ENCODE data around the gene GNG4. TPM values are rescaled to one million over a fixed set of nuclear protein-coding genes. Genes with fewer than 3 reads are reported as not detected.

The GNG4 gene
- total RNA-seq, 1 donor from 2014 or later = 3.8 TPM

DNA sequence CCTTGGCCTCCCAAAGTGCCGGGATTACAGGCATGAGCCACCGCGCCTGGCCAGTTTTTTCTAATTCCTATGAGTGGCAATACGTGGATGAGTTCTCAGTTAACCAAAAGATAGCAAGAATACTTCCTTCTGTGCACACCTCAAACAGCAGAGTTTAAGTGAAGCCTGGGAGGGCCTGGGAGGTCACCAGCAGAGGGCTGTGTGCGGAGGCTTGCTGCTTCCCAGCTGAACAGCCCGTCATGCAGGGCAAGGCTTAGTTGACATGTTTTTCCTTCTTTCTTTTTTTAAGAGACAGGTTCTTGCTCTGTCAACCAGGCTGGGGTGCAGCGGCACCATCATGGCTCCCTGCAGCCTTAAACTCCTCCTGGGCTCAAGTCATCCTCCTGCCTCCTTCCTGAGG is 17.8 kb downstream of the GNG4 start:
- FAIRE-seq = no peak

DNA sequence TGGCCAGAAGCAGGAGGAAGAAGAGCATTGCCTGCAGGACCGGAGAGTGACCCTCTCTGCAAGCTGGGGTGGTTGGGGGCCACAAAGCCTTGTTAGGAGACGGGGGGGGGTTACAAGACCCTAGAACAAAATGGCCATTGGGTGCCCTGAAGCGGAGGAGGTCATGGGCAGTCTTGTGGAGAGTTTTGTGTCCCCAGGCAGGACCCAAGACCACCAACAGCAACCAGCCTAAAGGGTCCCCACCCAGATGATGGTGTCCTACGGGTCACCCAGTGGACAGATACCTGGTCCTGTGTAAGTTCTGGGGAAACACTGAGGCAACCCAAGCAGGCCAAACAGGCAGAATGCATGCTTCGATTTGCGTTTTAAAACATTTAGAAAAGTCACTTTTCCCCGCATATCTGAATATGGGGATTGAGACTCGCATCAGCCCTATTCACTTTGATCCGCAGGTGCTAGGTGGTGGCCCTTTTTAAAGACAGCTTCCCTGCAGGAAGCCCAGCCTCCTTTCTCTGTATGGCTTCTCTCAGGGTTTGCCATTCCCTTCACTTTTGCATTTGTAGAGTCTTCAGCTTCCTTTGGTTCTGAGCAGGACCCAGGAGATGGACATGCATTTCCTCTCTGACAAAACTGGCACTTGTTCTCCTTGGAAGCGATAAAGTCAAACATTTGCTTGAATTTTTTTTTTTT is 21.1 kb downstream of the GNG4 start:
- Histone ChIP-seq H3K9ac (ENCODE audit: low read length) (no peak overlapping the region), H2AFZ (ENCODE audit: low read depth, low read length) (no peak overlapping the region), H3K27me3 (ENCODE audit: insufficient read depth, low read length) (no peaks in the 10 kb centered on the region), H3K4me1 (ENCODE audit: insufficient read depth, low read length) (peaks cover 19% of the 10 kb centered on the region), H3K4me2 (ENCODE audit: low read length) (no peak overlapping the region), H3K4me3 (ENCODE audit: insufficient read depth, low read depth, low read length) (no peak overlapping the region), H3K36me3 (ENCODE audit: insufficient read depth, low read length) (no peaks in the 10 kb centered on the region), H3K27ac (ENCODE audit: low read depth, low read length) (no peak overlapping the region), H3K79me2 (ENCODE audit: insufficient read depth, low read length) (no peaks in the 10 kb centered on the region), H3K9me3 (ENCODE audit: insufficient read depth, low read depth, low read length) (no peaks in the 10 kb centered on the region), H4K20me1 (ENCODE audit: insufficient read depth, low read length) (no peaks in the 10 kb centered on the region)
- DNase-seq (ENCODE audit: low read depth) (no peak), FAIRE-seq (no peak)
- Mint-ChIP-seq H3K27me3 (ENCODE audit: low read depth, unreplicated experiment) (peaks cover 11% of the 10 kb centered on the region), H3K36me3 (ENCODE audit: low read depth, unreplicated experiment) (no peaks in the 10 kb centered on the region), H3K4me3 (ENCODE audit: unreplicated experiment) (no peak overlapping the region), H3K27ac (ENCODE audit: unreplicated experiment) (no peak overlapping the region), H3K4me1 (ENCODE audit: low read depth, unreplicated experiment) (peaks cover 19% of the 10 kb centered on the region), H3K9me3 (ENCODE audit: unreplicated experiment) (no peaks in the 10 kb centered on the region)
- no peak for TF ChIP-seq EZH2 (IDR thresholded peaks at IDR 0.05; ENCODE audit: insufficient read depth, low read length)
- TF ChIP-seq, protein P1, sequence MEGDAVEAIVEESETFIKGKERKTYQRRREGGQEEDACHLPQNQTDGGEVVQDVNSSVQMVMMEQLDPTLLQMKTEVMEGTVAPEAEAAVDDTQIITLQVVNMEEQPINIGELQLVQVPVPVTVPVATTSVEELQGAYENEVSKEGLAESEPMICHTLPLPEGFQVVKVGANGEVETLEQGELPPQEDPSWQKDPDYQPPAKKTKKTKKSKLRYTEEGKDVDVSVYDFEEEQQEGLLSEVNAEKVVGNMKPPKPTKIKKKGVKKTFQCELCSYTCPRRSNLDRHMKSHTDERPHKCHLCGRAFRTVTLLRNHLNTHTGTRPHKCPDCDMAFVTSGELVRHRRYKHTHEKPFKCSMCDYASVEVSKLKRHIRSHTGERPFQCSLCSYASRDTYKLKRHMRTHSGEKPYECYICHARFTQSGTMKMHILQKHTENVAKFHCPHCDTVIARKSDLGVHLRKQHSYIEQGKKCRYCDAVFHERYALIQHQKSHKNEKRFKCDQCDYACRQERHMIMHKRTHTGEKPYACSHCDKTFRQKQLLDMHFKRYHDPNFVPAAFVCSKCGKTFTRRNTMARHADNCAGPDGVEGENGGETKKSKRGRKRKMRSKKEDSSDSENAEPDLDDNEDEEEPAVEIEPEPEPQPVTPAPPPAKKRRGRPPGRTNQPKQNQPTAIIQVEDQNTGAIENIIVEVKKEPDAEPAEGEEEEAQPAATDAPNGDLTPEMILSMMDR (IDR thresholded peaks at IDR 0.05; ENCODE audit: insufficient read depth, low read depth, low read length) = no peak

More for the DNA sequence above, 17.8 kb downstream of the GNG4 start:
- peak overlapping the region; percentile 84 for H3K4me2 ChIP-seq (ENCODE audit: low read length)
- peak overlapping the region; percentile 57 for H3K9ac ChIP-seq (ENCODE audit: low read length)
- H3K79me2 ChIP-seq (ENCODE audit: insufficient read depth, low read length) = no peaks in the 10 kb centered on the region
- H3K9me3 Mint-ChIP-seq (ENCODE audit: unreplicated experiment) = no peaks in the 10 kb centered on the region
- H3K36me3 Mint-ChIP-seq (ENCODE audit: low read depth, unreplicated experiment) = no peaks in the 10 kb centered on the region
- peaks cover 13% of the 10 kb centered on the region for H3K4me1 ChIP-seq (ENCODE audit: insufficient read depth, low read length)
- H3K36me3 ChIP-seq (ENCODE audit: insufficient read depth, low read length) = no peaks in the 10 kb centered on the region
- H3K9me3 ChIP-seq (ENCODE audit: insufficient read depth, low read depth, low read length) = no peaks in the 10 kb centered on the region
- H4K20me1 ChIP-seq (ENCODE audit: insufficient read depth, low read length) = no peaks in the 10 kb centered on the region
- no peak for DNase-seq (ENCODE audit: low read depth)
- H3K27ac ChIP-seq (ENCODE audit: low read depth, low read length) = no peak overlapping the region
- no peaks in the 10 kb centered on the region for H3K27me3 ChIP-seq (ENCODE audit: insufficient read depth, low read length)
- peaks cover 12% of the 10 kb centered on the region for H3K4me1 Mint-ChIP-seq (ENCODE audit: low read depth, unreplicated experiment)
- H3K4me3 ChIP-seq (ENCODE audit: insufficient read depth, low read depth, low read length) = no peak overlapping the region
- H3K4me3 Mint-ChIP-seq (ENCODE audit: unreplicated experiment) = no peak overlapping the region
- H2AFZ ChIP-seq (ENCODE audit: low read depth, low read length) = no peak overlapping the region
- TF ChIP-seq, protein P1 (IDR thresholded peaks at IDR 0.05; ENCODE audit: insufficient read depth, low read depth, low read length) = no peak
- TF ChIP-seq EZH2 (IDR thresholded peaks at IDR 0.05; ENCODE audit: insufficient read depth, low read length) = no peak
- H3K27ac Mint-ChIP-seq (ENCODE audit: unreplicated experiment) = no peak overlapping the region
- H3K27me3 Mint-ChIP-seq (ENCODE audit: low read depth, unreplicated experiment) = peaks cover 7% of the 10 kb centered on the region

DNA sequence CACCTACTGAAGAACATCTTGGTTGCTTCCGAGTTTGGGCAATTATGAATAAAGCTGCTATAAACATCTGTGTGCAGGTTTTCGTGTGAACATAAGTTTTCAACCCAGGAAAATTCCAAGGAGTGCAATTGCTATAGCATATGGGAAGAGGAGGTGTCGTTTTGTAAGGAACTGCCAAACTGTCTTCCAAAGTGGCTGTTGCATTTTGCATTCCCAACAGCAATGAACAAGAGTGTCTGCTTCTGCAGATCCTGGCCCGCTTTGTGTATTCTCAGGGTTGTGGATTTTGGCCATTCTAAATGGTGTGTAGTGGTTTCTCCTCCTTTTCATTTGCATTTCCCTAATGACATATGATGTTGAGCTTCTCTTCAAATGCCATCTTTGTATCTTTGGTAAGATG is 23.8 kb downstream of the GNG4 start:
- no peaks in the 10 kb centered on the region for H3K79me2 ChIP-seq (ENCODE audit: insufficient read depth, low read length)
- H2AFZ ChIP-seq (ENCODE audit: low read depth, low read length) = no peak overlapping the region
- H3K36me3 ChIP-seq (ENCODE audit: insufficient read depth, low read length) = no peaks in the 10 kb centered on the region
- peaks cover 6% of the 10 kb centered on the region for H3K4me1 ChIP-seq (ENCODE audit: insufficient read depth, low read length)
- H3K4me2 ChIP-seq (ENCODE audit: low read length) = no peak overlapping the region
- H3K4me3 Mint-ChIP-seq (ENCODE audit: unreplicated experiment) = no peak overlapping the region
- peaks cover 12% of the 10 kb centered on the region for H3K27me3 Mint-ChIP-seq (ENCODE audit: low read depth, unreplicated experiment)
- H3K27me3 ChIP-seq (ENCODE audit: insufficient read depth, low read length) = no peaks in the 10 kb centered on the region
- peaks cover 10% of the 10 kb centered on the region for H3K4me1 Mint-ChIP-seq (ENCODE audit: low read depth, unreplicated experiment)
- DNase-seq (ENCODE audit: low read depth) (no peak), FAIRE-seq (no peak)
- no peaks in the 10 kb centered on the region for H3K36me3 Mint-ChIP-seq (ENCODE audit: low read depth, unreplicated experiment)
- H3K4me3 ChIP-seq (ENCODE audit: insufficient read depth, low read depth, low read length) = no peak overlapping the region
- TF ChIP-seq, protein P1 (IDR thresholded peaks at IDR 0.05; ENCODE audit: insufficient read depth, low read depth, low read length) = no peak
- no peak for TF ChIP-seq EZH2 (IDR thresholded peaks at IDR 0.05; ENCODE audit: insufficient read depth, low read length)
- H3K9me3 Mint-ChIP-seq (ENCODE audit: unreplicated experiment) = no peaks in the 10 kb centered on the region
- H4K20me1 ChIP-seq (ENCODE audit: insufficient read depth, low read length) = no peaks in the 10 kb centered on the region
- no peak overlapping the region for H3K27ac Mint-ChIP-seq (ENCODE audit: unreplicated experiment)
- H3K27ac ChIP-seq (ENCODE audit: low read depth, low read length) = no peak overlapping the region
- H3K9ac ChIP-seq (ENCODE audit: low read length) = no peak overlapping the region
- no peaks in the 10 kb centered on the region for H3K9me3 ChIP-seq (ENCODE audit: insufficient read depth, low read depth, low read length)

All from astrocyte (in vitro differentiated cells and primary cell).